Kidney epithelial cell (primary cell): ENCODE measurements around the gene ST6GALNAC3. TPM values are rescaled to one million over a fixed set of nuclear protein-coding genes. Genes with fewer than 3 reads are reported as not detected.

ENCODE experiments used
- DNase-seq: peaks from one replicate; pipeline ENCODE4 v3.0.0-alpha.2; 2010; ENCODE audit warnings: low read depth
- H3K27me3 ChIP-seq: 2 replicates; pipeline ENCODE4 v1.6.0; 2011; ENCODE audit warnings: low read length; ENCODE audit not compliant: control insufficient read depth, insufficient read depth
- H3K36me3 ChIP-seq: 2 replicates; pipeline ENCODE4 v1.5.1; 2011; ENCODE audit warnings: low read length; ENCODE audit not compliant: control insufficient read depth, insufficient read depth
- H3K4me3 ChIP-seq: 2 replicates; pipeline ENCODE4 v1.5.1; 2011; ENCODE audit warnings: low read depth, mild to moderate bottlenecking, control low read depth, low read length
- CTCF ChIP-seq: IDR thresholded peaks from 2 replicates; pipeline ENCODE4 v1.5.1; 2011; ENCODE audit warnings: mild to moderate bottlenecking, moderate library complexity, low read length, control low read depth, inconsistent platforms; ENCODE audit not compliant: insufficient read depth, poor library complexity, severe bottlenecking
- total RNA-seq: library from RNA; depleted of rRNA; stranded (reverse); fragments of >200 nt; gene quantifications from 2 replicates; pipeline ENCODE4 v1.2.3, GENCODE V29; 2015

The ST6GALNAC3 gene
- total RNA-seq, 1 donor from 2014 or later = 4.1 TPM

GRCh38 chr1:76135835-76136234, 61.3 kb downstream of the ST6GALNAC3 start:
- Histone ChIP-seq H3K36me3 (no peaks in the 10 kb centered on the region), H3K4me3 (no peak overlapping the region), H3K27me3 (no peaks in the 10 kb centered on the region)
- TF ChIP-seq CTCF = no peak
- no peak for DNase-seq

- no peak for DNase-seq
- H3K4me3 ChIP-seq = no peak overlapping the region
- no peaks in the 10 kb centered on the region for H3K36me3 ChIP-seq
- no peak for TF ChIP-seq CTCF
- no peaks in the 10 kb centered on the region for H3K27me3 ChIP-seq
Measured at GRCh38 chr1:76136894-76137293, 62.3 kb downstream of the ST6GALNAC3 start.

- no peak for DNase-seq
- no peak for TF ChIP-seq CTCF
Measured at GRCh38 chr1:76137746-76138145, 63.2 kb downstream of the ST6GALNAC3 start.

GRCh38 chr1:76138217-76138616, 63.7 kb downstream of the ST6GALNAC3 start:
- no peaks in the 10 kb centered on the region for H3K27me3 ChIP-seq
- H3K4me3 ChIP-seq = no peak overlapping the region
- no peak for TF ChIP-seq CTCF
- DNase-seq = no peak
- no peaks in the 10 kb centered on the region for H3K36me3 ChIP-seq

More at GRCh38 chr1:76137746-76138145, 63.2 kb downstream of the ST6GALNAC3 start:
- no peaks in the 10 kb centered on the region for H3K27me3 ChIP-seq
- no peak overlapping the region for H3K4me3 ChIP-seq
- no peaks in the 10 kb centered on the region for H3K36me3 ChIP-seq

- Histone ChIP-seq H3K36me3 (no peaks in the 10 kb centered on the region), H3K4me3 (no peak overlapping the region), H3K27me3 (no peaks in the 10 kb centered on the region)
- TF ChIP-seq CTCF = peak; percentile 6
- no peak for DNase-seq
Measured at GRCh38 chr1:76140227-76140626, 65.7 kb downstream of the ST6GALNAC3 start.

GRCh38 chr1:76141929-76142328, 67.4 kb downstream of the ST6GALNAC3 start:
- Histone ChIP-seq H3K36me3 (no peaks in the 10 kb centered on the region), H3K4me3 (no peak overlapping the region), H3K27me3 (no peaks in the 10 kb centered on the region)
- TF ChIP-seq CTCF = no peak
- no peak for DNase-seq
